ENCODE data around the gene BET1L.

DNA sequence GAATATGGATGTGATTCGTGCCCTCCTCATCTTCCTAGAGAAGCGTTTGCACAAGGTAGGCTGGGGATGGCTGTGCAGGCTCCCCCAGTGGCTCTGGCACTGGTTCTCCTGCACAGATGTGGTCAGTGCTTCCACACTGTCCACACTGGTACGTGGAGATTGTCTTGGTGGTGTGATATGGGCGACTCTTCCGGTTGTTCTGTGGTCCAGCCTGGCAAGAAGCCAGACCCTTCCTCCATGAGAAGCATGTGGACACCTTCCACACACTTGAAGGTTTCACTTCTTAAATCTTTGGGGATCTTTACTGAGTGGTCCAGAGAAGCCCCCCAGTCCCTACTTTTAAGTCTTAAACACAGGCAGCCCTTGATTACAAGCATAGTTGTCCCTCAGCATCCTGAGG, 4.1 kb upstream of the BET1L start:
- TF ChIP-seq CTCF (conservative IDR thresholded peaks at IDR 0.05; ENCODE audit: low read length) (no peak), EZH2phosphoT487 (IDR thresholded peaks at IDR 0.05; ENCODE audit: borderline replicate concordance, low read depth, low read length) (no peak)

Measured in OCI-LY7 (cell line).